ENCODE results near the gene KIRREL3. TPM values are rescaled to one million over a fixed set of nuclear protein-coding genes. Genes with fewer than 3 reads are reported as not detected.
A peak's percentile ranks its signal among the peaks of the same experiment; 100 is the strongest.

The KIRREL3 gene
- total RNA-seq, 1 experiment from 2014 or later: 2.2 TPM

DNA sequence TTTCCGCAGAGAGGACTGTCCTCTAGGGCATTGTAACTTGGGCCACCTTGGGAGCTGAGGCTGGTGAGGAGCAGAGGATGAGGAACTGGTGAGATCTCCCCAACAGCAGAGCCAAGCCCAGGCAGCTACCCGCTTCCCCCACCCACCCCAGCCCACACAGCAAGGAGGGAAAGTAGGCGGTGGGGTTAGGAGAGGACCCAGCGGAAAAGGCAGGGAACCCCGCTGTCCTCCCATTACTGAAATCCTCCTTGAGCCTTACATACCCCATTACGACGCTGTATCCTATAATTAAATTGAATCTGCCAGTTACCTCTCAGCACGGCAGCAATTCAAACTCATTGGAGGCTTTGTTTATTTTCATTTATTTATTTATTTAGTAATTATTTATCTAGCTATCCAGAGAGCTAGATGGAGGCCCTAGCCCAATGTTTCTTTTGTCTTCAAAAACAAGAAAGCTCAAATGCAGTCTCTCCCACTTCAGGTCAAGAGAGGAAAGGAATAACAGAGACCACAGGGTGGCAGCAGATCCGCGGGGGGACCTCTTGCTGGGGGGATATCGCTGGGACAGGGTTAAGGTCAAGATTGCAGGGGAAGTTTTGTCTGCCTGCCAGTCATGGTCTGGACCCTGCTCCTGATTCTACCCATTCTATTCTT is 427.1 kb downstream of the KIRREL3 start:
- Histone ChIP-seq H3K4me2 (no peak overlapping the region), H3K4me1 (replicated peaks; ENCODE audit: insufficient read depth) (no peaks in the 10 kb centered on the region), H3K27me3 (ENCODE audit: insufficient read depth, low read depth) (peaks cover 91% of the 10 kb centered on the region), H3F3A (ENCODE audit: insufficient read depth, low read depth) (no peaks in the 10 kb centered on the region), H3K36me3 (ENCODE audit: low read depth) (no peaks in the 10 kb centered on the region), H3K4me3 (no peak overlapping the region), H3K27ac (no peak overlapping the region), H3K79me2 (ENCODE audit: low read depth) (no peaks in the 10 kb centered on the region), H2AFZ (no peak overlapping the region), H3K9me2 (ENCODE audit: insufficient read depth) (no peaks in the 10 kb centered on the region), H3K9me3 (ENCODE audit: insufficient read depth, low read depth) (no peaks in the 10 kb centered on the region), H4K20me1 (ENCODE audit: insufficient read depth) (no peaks in the 10 kb centered on the region)
- DNase-seq: no peak
- POLR2A ChIA-PET (ENCODE audit: unreplicated experiment): no interaction called here
- TF ChIP-seq, protein P1, sequence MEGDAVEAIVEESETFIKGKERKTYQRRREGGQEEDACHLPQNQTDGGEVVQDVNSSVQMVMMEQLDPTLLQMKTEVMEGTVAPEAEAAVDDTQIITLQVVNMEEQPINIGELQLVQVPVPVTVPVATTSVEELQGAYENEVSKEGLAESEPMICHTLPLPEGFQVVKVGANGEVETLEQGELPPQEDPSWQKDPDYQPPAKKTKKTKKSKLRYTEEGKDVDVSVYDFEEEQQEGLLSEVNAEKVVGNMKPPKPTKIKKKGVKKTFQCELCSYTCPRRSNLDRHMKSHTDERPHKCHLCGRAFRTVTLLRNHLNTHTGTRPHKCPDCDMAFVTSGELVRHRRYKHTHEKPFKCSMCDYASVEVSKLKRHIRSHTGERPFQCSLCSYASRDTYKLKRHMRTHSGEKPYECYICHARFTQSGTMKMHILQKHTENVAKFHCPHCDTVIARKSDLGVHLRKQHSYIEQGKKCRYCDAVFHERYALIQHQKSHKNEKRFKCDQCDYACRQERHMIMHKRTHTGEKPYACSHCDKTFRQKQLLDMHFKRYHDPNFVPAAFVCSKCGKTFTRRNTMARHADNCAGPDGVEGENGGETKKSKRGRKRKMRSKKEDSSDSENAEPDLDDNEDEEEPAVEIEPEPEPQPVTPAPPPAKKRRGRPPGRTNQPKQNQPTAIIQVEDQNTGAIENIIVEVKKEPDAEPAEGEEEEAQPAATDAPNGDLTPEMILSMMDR (conservative IDR thresholded peaks at IDR 0.05): no peak
- TF ChIP-seq EZH2 (IDR thresholded peaks at IDR 0.05; ENCODE audit: low read depth): no peak
- CTCF ChIA-PET: no interaction called here
- intact Hi-C loops (cut with micrococcal nuclease; ENCODE audit: unreplicated experiment): no loop called here
- BruUV-seq (replicated peaks): no TSS peak

DNA sequence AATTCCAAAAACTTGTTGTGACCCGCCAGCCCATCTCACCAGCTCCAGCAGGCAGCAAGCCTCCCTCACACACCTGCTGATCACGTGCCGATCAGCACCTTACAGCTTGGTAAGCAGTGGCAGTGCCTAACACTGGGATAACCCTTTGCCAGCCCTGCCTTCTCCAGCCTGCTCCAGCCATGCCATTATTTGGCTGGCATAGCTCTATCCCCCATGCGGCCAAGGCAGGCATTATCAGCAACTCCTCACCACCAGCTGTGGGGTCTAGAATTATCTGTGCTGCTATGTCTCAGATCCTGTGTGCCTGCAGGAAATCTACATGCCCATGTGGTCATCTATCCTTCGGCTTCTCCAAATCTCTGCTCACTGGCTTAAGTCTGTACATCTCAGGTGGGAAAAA is 430.1 kb downstream of the KIRREL3 start:
- Histone ChIP-seq H3F3A (ENCODE audit: insufficient read depth, low read depth) (no peaks in the 10 kb centered on the region), H3K4me3 (no peak overlapping the region), H3K9me2 (ENCODE audit: insufficient read depth) (no peaks in the 10 kb centered on the region), H3K27me3 (ENCODE audit: insufficient read depth, low read depth) (peaks cover 83% of the 10 kb centered on the region), H2AFZ (no peak overlapping the region), H4K20me1 (ENCODE audit: insufficient read depth) (no peaks in the 10 kb centered on the region), H3K9me3 (ENCODE audit: insufficient read depth, low read depth) (no peaks in the 10 kb centered on the region), H3K4me2 (no peak overlapping the region), H3K36me3 (ENCODE audit: low read depth) (no peaks in the 10 kb centered on the region), H3K79me2 (ENCODE audit: low read depth) (no peaks in the 10 kb centered on the region), H3K27ac (no peak overlapping the region), H3K4me1 (replicated peaks; ENCODE audit: insufficient read depth) (no peaks in the 10 kb centered on the region)
- no peak for DNase-seq
- no peak for TF ChIP-seq EZH2 (IDR thresholded peaks at IDR 0.05; ENCODE audit: low read depth)
- TF ChIP-seq, protein P1 (conservative IDR thresholded peaks at IDR 0.05): peak; percentile 32; the same call in 1 of the 2 replicates
- ChIA-PET CTCF (no interaction called here), POLR2A (ENCODE audit: unreplicated experiment) (no interaction called here)
- intact Hi-C loops (cut with micrococcal nuclease; ENCODE audit: unreplicated experiment): no loop called here
- no TSS peak for BruUV-seq (replicated peaks)

DNA sequence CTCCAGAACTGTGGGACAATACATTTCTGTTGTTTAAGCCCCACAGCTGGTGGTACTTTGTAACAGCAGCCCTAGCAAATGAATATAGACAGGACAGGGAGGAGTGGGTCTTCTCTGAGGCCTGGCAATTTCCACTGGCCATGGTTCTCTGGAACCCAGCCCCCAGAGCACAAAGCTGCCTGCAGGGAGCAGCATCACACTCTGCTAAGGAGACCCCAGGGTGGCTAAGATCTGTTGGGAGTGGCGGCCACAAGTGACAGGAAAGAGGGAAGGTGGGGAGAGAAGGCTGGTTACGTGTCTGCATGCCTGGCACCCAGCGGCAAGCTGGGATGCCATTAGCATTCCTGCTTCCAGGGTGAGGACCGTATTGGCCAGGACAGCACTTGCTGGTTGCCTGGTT is 433.2 kb downstream of the KIRREL3 start:
- Histone ChIP-seq H3K79me2 (ENCODE audit: low read depth) (no peaks in the 10 kb centered on the region), H3K9me2 (ENCODE audit: insufficient read depth) (no peaks in the 10 kb centered on the region), H4K20me1 (ENCODE audit: insufficient read depth) (no peaks in the 10 kb centered on the region), H3K27me3 (ENCODE audit: insufficient read depth, low read depth) (peaks cover 73% of the 10 kb centered on the region), H3K4me1 (replicated peaks; ENCODE audit: insufficient read depth) (no peaks in the 10 kb centered on the region), H3K9me3 (ENCODE audit: insufficient read depth, low read depth) (no peaks in the 10 kb centered on the region), H3K36me3 (ENCODE audit: low read depth) (no peaks in the 10 kb centered on the region), H3K27ac (no peak overlapping the region), H3K4me2 (no peak overlapping the region), H3K4me3 (no peak overlapping the region), H2AFZ (no peak overlapping the region), H3F3A (ENCODE audit: insufficient read depth, low read depth) (no peaks in the 10 kb centered on the region)
- BruUV-seq (replicated peaks): no TSS peak
- TF ChIP-seq, protein P1 (conservative IDR thresholded peaks at IDR 0.05): no peak
- no peak for TF ChIP-seq EZH2 (IDR thresholded peaks at IDR 0.05; ENCODE audit: low read depth)
- DNase-seq: no peak
- intact Hi-C loops (cut with micrococcal nuclease; ENCODE audit: unreplicated experiment): no loop called here
- CTCF ChIA-PET: no interaction called here
- POLR2A ChIA-PET (ENCODE audit: unreplicated experiment): no interaction called here
